GM21786 (cell line): ENCODE measurements around the gene VWC2.

Experiments
- ATAC-seq: cut with Tn5 transposase; IDR thresholded peaks from one replicate; pipeline ENCODE4 v1.9.1; 2021; ENCODE audit not compliant: unreplicated experiment

Gene VWC2

GRCh38 chr7:49773218-49773935 lies at the start of gene VWC2:
TSS of gene VWC2 (plus strand) at chr7:49773638. CDS start at chr7:49775436, 1,798 bp downstream.
- no peak for ATAC-seq

GRCh38 chr7:49724071-49724470 lies 49.4 kb upstream of the VWC2 start:
- ATAC-seq = no peak

GRCh38 chr7:49731836-49732235 lies 41.6 kb upstream of the VWC2 start:
- no peak for ATAC-seq

- no peak for ATAC-seq
These were observed 10.8 kb upstream of the VWC2 start for GRCh38 chr7:49762666-49763065.

- ATAC-seq = no peak
These were observed 9.6 kb upstream of the VWC2 start for GRCh38 chr7:49763791-49764190.

GRCh38 chr7:49766966-49767365 lies 6.5 kb upstream of the VWC2 start:
- peak; percentile 88 for ATAC-seq

- no peak for ATAC-seq
These were observed 5.7 kb upstream of the VWC2 start for GRCh38 chr7:49767719-49768118.

GRCh38 chr7:49768254-49768653 lies 5.2 kb upstream of the VWC2 start:
- ATAC-seq = no peak

GRCh38 chr7:49768835-49769234 lies 4.6 kb upstream of the VWC2 start:
- ATAC-seq = no peak

GRCh38 chr7:49769285-49769857 lies 4.1 kb upstream of the VWC2 start:
- ATAC-seq = no peak

GRCh38 chr7:49770838-49771237 lies 2.6 kb upstream of the VWC2 start:
- ATAC-seq = no peak

- peak; percentile 33 for ATAC-seq
These were observed 1.8 kb upstream of the VWC2 start for GRCh38 chr7:49771427-49772176.

- ATAC-seq = no peak
These were observed 571 bp upstream of the VWC2 start for GRCh38 chr7:49772916-49773217.

GRCh38 chr7:49773936-49774458 lies 559 bp downstream of the VWC2 start:
- no peak for ATAC-seq

- no peak for ATAC-seq
These were observed 1.1 kb downstream of the VWC2 start for GRCh38 chr7:49774459-49775064.

GRCh38 chr7:49775065-49775948 lies 1.9 kb downstream of the VWC2 start:
- no peak for ATAC-seq

GRCh38 chr7:49775949-49776443 lies 2.6 kb downstream of the VWC2 start:
- no peak for ATAC-seq

- ATAC-seq = no peak
These were observed 3.6 kb downstream of the VWC2 start for GRCh38 chr7:49776994-49777393.

- no peak for ATAC-seq
These were observed 5.4 kb downstream of the VWC2 start for GRCh38 chr7:49778731-49779270.

- no peak for ATAC-seq
These were observed 7.5 kb downstream of the VWC2 start for GRCh38 chr7:49780953-49781352.
